ENCODE data around the gene TET3.

TET3 gene

DNA sequence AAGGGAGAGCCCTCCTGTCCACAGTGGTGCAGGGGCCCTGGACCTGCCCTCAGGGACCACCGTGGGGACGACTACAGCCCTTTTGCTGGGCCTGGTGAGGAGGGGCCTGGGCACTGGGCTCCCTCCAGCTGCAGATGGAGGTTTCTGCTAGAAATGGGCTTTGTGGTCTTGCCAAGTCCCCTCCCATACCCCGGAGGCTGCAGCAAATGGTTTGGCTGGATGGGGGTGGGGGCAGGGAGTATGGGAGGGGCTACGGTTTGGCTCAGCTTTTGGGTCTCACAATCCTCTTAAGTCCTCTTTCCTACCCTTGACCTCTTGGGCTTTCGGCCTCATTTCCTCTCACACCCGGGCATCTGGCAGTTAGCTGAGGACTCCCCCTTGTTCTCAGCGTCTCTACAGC, 21.7 kb downstream of the TET3 start:
- TF ChIP-seq, protein P1, sequence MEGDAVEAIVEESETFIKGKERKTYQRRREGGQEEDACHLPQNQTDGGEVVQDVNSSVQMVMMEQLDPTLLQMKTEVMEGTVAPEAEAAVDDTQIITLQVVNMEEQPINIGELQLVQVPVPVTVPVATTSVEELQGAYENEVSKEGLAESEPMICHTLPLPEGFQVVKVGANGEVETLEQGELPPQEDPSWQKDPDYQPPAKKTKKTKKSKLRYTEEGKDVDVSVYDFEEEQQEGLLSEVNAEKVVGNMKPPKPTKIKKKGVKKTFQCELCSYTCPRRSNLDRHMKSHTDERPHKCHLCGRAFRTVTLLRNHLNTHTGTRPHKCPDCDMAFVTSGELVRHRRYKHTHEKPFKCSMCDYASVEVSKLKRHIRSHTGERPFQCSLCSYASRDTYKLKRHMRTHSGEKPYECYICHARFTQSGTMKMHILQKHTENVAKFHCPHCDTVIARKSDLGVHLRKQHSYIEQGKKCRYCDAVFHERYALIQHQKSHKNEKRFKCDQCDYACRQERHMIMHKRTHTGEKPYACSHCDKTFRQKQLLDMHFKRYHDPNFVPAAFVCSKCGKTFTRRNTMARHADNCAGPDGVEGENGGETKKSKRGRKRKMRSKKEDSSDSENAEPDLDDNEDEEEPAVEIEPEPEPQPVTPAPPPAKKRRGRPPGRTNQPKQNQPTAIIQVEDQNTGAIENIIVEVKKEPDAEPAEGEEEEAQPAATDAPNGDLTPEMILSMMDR (IDR thresholded peaks at IDR 0.05; ENCODE audit: low read depth, low read length, missing control alignments), result no peak
- H3K27me3 ChIP-seq (replicated peaks), result no peaks in the 10 kb centered on the region
- in situ Hi-C loops (cut with HindIII; ENCODE audit: low pct_ligation_motif_present, low sequenced_read_pairs), result no loop called here
- no peak for DNase-seq
- no peak overlapping the region for H3K4me3 ChIP-seq (ENCODE audit: low read depth, low read length)
- no peaks in the 10 kb centered on the region for H3K36me3 ChIP-seq (replicated peaks)
- H3K27ac ChIP-seq, result no peak overlapping the region

DNA sequence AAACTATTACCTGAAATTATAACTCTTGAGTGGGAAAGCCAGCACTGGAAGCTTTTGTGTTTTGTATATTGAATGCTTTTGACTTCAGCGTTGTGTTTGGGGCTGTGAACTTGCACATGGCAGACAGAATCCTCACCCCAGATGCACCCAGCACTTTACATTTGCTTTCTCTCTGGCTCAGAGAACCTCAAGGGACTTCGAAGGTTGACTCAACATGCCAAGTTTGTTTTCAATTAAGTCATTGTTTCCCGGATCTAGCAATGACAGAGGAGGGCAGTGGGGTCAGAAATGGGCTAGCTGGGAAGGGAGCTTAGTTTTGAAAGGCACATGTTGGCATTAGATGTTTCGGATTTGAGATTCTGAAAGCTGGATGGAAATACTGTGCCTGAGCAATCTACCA, 22.4 kb downstream of the TET3 start:
- in situ Hi-C loops (cut with HindIII; ENCODE audit: low pct_ligation_motif_present, low sequenced_read_pairs), result no loop called here
- no peak overlapping the region for H3K27ac ChIP-seq
- no peaks in the 10 kb centered on the region for H3K36me3 ChIP-seq (replicated peaks)
- peak; percentile 26 for DNase-seq
- H3K4me3 ChIP-seq (ENCODE audit: low read depth, low read length), result no peak overlapping the region
- no peaks in the 10 kb centered on the region for H3K27me3 ChIP-seq (replicated peaks)
- TF ChIP-seq, protein P1 (IDR thresholded peaks at IDR 0.05; ENCODE audit: low read depth, low read length, missing control alignments), result no peak

DNA sequence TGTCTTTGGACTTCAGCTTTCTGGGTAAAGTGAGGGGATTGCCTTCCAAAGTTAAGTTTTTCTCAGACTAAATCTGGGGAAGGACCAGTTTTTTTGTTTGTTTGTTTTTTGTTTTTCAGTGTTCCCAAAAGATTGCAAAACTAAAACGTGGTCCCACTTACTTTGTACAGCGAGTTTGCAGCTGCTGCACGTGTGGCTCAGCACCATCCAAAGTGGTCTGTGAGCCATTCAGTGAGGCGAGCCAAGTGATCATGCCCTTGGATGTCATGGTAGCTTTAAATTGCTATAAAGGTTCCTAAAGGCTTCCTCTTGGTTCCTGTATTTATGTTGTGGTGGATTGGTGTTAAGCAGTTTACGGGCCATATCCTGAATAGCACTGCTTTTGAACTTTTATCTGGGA, 23.0 kb downstream of the TET3 start:
- no peak for DNase-seq
- TF ChIP-seq, protein P1 (IDR thresholded peaks at IDR 0.05; ENCODE audit: low read depth, low read length, missing control alignments), result no peak
- in situ Hi-C loops (cut with HindIII; ENCODE audit: low pct_ligation_motif_present, low sequenced_read_pairs), result no loop called here
- Histone ChIP-seq H3K4me3 (ENCODE audit: low read depth, low read length) (no peak overlapping the region), H3K36me3 (replicated peaks) (no peaks in the 10 kb centered on the region), H3K27ac (no peak overlapping the region), H3K27me3 (replicated peaks) (no peaks in the 10 kb centered on the region)

DNA sequence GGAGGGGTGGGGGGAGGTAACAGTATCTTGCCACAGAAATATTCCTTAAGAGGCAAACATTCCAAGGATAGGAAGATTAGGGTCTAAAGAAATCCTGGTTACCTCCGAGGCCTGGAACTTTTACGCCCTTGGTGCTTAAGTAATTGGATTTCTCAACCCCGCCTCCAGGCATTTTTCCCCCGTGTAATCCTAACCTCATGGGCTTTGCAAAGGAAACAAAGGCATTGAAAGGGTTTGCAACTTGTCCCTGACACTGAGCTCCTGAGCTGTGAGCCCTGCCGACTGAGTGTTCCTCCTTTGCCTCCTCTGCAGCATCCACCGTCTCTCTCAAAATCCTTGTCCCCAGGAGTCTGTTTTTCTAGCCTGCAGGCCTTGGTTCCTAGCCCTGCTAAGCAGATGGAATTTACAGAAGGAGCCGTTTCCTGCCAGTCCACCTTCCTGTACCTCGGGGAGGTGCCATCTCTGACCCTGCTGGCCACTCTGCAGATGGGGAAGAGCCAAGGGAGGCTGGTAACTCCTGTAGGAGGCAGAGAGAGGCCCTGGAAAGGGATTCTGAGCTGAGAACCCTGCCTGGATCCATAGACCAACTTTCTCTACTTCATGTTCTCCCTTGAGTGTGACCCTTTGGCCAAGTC, 24.2 kb downstream of the TET3 start:
- H3K27me3 ChIP-seq (replicated peaks), result no peaks in the 10 kb centered on the region
- in situ Hi-C loops (cut with HindIII; ENCODE audit: low pct_ligation_motif_present, low sequenced_read_pairs), result no loop called here
- TF ChIP-seq, protein P1 (IDR thresholded peaks at IDR 0.05; ENCODE audit: low read depth, low read length, missing control alignments), result no peak
- no peaks in the 10 kb centered on the region for H3K36me3 ChIP-seq (replicated peaks)
- H3K4me3 ChIP-seq (ENCODE audit: low read depth, low read length), result no peak overlapping the region
- DNase-seq, result no peak
- no peak overlapping the region for H3K27ac ChIP-seq

DNA sequence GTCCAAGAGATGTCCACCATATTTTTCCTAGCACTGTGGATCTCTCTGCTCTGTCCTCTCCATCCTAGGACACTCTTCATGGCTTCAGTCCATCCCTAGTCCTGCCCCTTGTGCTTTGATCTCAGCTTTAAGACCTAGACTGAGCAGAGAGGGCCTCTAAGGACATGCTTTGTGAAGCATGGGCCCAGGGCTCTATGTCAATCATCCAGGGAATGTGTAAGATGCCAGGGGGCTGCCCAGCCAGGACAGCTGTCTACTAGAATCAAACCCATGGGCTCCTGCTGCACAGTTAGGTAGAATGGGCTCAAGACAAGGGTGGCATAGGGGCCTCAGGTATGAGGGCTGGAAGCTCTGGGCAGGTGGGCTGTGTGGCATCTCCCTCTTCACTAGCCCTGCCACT, 24.9 kb downstream of the TET3 start:
- TF ChIP-seq, protein P1 (IDR thresholded peaks at IDR 0.05; ENCODE audit: low read depth, low read length, missing control alignments), result no peak
- Histone ChIP-seq H3K36me3 (replicated peaks) (no peaks in the 10 kb centered on the region), H3K27ac (no peak overlapping the region), H3K27me3 (replicated peaks) (no peaks in the 10 kb centered on the region), H3K4me3 (ENCODE audit: low read depth, low read length) (no peak overlapping the region)
- no peak for DNase-seq
- in situ Hi-C loops (cut with HindIII; ENCODE audit: low pct_ligation_motif_present, low sequenced_read_pairs), result no loop called here

DNA sequence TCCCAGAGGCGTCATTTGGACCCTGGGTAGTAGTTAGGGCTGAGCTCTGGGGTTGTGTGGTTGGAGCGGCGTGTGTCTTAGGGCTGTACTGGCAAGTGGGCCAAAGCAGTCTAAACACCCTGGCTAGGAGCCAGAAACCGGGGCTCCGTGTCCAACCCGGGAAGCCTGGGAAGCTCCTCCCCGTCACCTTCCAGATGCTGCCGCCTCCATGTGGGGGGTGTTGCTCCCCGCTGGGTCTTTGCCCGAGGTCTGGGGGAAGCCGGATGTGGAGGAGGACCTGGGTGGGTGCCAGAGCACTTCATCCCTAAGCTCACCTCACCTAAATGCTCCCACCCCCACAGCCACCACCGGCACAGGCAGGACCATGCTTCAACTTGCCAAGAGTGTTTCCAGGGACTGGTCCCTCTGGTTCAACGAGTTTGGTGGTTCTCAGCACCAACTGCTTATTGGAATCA, 25.4 kb downstream of the TET3 start:
- H3K4me3 ChIP-seq (ENCODE audit: low read depth, low read length), result no peak overlapping the region

More for the DNA sequence above, 25.4 kb downstream of the TET3 start:
- no peak for DNase-seq
- no peaks in the 10 kb centered on the region for H3K27me3 ChIP-seq (replicated peaks)
- H3K36me3 ChIP-seq (replicated peaks), result no peaks in the 10 kb centered on the region
- in situ Hi-C loops (cut with HindIII; ENCODE audit: low pct_ligation_motif_present, low sequenced_read_pairs), result no loop called here
- H3K27ac ChIP-seq, result no peak overlapping the region
- TF ChIP-seq, protein P1 (IDR thresholded peaks at IDR 0.05; ENCODE audit: low read depth, low read length, missing control alignments), result no peak
